ENCODE measurements around the gene ZDHHC1. TPM values are rescaled to one million over a fixed set of nuclear protein-coding genes. Genes with fewer than 3 reads are reported as not detected.
"Not testable (repeated sequence)": the region's sequence is repeated elsewhere in the genome, so short reads cannot be mapped to it uniquely, and the experiment has no call there.

The ZDHHC1 gene
- total RNA-seq, 2 donors from 2014 or later: 20.3 to 69.8 TPM

GRCh38 chr16:67419502-67419901 is 3.2 kb upstream of the ZDHHC1 start:
- no peaks in the 10 kb centered on the region for H3K4me1 ChIP-seq (replicated peaks)
- no peak overlapping the region for H3K27ac ChIP-seq
- H3K4me3 ChIP-seq: no peak overlapping the region
- TF ChIP-seq, protein P1, sequence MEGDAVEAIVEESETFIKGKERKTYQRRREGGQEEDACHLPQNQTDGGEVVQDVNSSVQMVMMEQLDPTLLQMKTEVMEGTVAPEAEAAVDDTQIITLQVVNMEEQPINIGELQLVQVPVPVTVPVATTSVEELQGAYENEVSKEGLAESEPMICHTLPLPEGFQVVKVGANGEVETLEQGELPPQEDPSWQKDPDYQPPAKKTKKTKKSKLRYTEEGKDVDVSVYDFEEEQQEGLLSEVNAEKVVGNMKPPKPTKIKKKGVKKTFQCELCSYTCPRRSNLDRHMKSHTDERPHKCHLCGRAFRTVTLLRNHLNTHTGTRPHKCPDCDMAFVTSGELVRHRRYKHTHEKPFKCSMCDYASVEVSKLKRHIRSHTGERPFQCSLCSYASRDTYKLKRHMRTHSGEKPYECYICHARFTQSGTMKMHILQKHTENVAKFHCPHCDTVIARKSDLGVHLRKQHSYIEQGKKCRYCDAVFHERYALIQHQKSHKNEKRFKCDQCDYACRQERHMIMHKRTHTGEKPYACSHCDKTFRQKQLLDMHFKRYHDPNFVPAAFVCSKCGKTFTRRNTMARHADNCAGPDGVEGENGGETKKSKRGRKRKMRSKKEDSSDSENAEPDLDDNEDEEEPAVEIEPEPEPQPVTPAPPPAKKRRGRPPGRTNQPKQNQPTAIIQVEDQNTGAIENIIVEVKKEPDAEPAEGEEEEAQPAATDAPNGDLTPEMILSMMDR (IDR thresholded peaks at IDR 0.05): no peak
- no peak for TF ChIP-seq POLR2AphosphoS5 (IDR thresholded peaks at IDR 0.05)
- no peak for TF ChIP-seq POLR2A (IDR thresholded peaks at IDR 0.05)
- intact Hi-C loops (cut with DNase I): no loop called here
- no peak for DNase-seq (ENCODE audit: low spot score)
- no peaks in the 10 kb centered on the region for H3K36me3 ChIP-seq
- no peaks in the 10 kb centered on the region for H3K9me3 ChIP-seq
- 95% methylated on average over 3 of the region's 3 CpGs for WGBS
- H3K27me3 ChIP-seq (replicated peaks; ENCODE audit: insufficient read depth): no peaks in the 10 kb centered on the region

DNA sequence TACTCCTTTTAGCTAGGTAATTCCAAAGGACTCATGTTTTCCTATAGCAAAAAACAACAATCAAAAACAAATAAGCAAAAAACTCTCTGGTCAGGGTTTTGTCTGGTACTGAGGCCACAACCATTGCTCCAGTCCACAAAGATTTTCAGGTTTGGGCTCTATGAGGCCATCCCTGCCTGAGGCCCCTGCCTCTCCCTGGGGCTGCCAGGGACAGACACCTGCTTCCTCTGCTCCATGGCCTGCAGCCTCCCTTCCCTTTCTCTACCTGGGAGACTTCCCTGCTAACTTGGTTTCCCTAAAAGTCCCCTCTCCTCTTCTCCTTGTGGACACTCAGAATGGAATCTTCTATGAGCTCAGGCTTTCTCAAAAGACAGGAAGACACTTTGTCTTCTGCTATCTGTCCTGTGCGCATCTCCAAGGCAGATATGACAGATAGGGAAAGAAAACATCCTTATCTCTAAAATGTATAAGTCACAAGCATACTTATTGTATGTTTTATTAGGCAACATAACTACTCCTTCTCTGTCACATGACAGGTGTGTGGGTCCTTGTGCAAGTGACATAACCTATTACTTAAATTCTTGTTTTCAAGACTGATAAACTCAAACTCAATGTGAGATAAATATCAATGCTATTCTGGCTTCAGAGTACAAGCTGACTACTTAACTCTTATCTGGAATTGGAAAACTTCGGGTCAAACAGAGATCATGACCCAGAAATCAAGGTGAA is 1.2 kb upstream of the ZDHHC1 start:
- no peaks in the 10 kb centered on the region for H3K36me3 ChIP-seq
- WGBS: 67% methylated on average over 2 of the region's 2 CpGs

GRCh38 chr16:67415421-67415820 is 856 bp downstream of the ZDHHC1 start:
- H3K4me3 ChIP-seq: peak overlapping the region; percentile 76 to 83
- H3K9me3 ChIP-seq; intact Hi-C loops (cut with DNase I); H3K4me1 ChIP-seq (replicated peaks); H3K36me3 ChIP-seq; DNase-seq (ENCODE audit: low spot score); H3K27me3 ChIP-seq (replicated peaks; ENCODE audit: insufficient read depth): not testable (repeated sequence)
- peak overlapping the region; percentile 94 for H3K27ac ChIP-seq
- 85% methylated on average over 19 of the region's 19 CpGs for WGBS

More for the DNA sequence above, 1.2 kb upstream of the ZDHHC1 start:
- H3K4me3 ChIP-seq: no peak overlapping the region
- DNase-seq (ENCODE audit: low spot score): no peak
- no peak overlapping the region for H3K27ac ChIP-seq
- H3K9me3 ChIP-seq: no peaks in the 10 kb centered on the region
- no peaks in the 10 kb centered on the region for H3K4me1 ChIP-seq (replicated peaks)
- no peaks in the 10 kb centered on the region for H3K27me3 ChIP-seq (replicated peaks; ENCODE audit: insufficient read depth)
- intact Hi-C loops (cut with DNase I): no loop called here
- TF ChIP-seq POLR2AphosphoS5 (IDR thresholded peaks at IDR 0.05): no peak
- TF ChIP-seq POLR2A (IDR thresholded peaks at IDR 0.05): no peak
- TF ChIP-seq, protein P1 (IDR thresholded peaks at IDR 0.05): no peak

DNA sequence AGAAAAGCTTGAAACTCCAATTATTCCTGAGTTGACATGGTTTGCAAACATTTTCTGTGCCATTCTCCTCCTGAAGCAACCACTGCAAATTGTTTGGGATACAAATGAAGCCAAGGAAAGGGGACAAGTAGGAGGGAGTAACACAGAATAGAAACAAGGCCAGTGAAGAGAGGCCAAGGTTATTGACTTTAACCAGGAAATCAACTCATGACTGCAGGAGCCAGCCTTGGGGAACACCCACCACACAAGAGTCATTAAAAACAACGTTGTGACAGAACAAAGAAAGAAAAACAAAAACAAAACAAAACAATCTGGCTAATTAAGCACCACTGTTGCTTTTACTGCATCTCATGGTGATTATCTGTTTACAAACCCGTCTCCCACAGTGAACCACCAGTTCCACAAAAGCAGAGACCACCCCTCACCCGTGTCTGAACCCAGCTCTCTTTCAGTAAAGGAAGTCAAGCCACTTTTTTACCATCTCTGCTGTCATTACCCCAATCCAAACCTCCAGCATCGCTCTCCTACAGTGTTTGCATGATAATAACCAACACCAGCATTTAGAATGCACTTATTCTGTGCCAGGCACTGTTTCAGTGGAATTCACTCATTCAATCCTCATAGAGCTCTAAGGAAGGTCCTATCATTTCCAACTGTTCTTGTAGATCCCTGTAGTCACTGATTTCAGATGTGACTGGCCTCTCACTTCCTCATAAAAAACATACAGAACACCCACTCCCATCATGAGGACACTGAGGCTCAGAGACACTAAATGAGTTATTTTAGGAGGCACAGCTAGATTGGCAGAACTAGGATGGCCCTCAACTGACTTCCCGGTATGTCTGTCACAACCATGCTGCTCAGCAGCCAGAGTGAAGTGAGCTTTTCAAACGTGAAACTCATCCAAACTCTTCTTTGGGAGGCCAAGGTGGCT is 2.0 kb downstream of the ZDHHC1 start:
- Histone ChIP-seq H3K27ac (peak overlapping the region; percentile 8 to 40), H3K27me3 (replicated peaks; ENCODE audit: insufficient read depth) (no peaks in the 10 kb centered on the region), H3K36me3 (no peaks in the 10 kb centered on the region), H3K4me1 (replicated peaks) (no peaks in the 10 kb centered on the region), H3K4me3 (no peak overlapping the region), H3K9me3 (no peaks in the 10 kb centered on the region)
- WGBS: 47% methylated on average over 6 of the region's 6 CpGs
- DNase-seq (ENCODE audit: low spot score): no peak
- peak; percentile 27 for TF ChIP-seq POLR2AphosphoS5 (IDR thresholded peaks at IDR 0.05)
- no peak for TF ChIP-seq POLR2A (IDR thresholded peaks at IDR 0.05)
- TF ChIP-seq, protein P1 (IDR thresholded peaks at IDR 0.05): no peak
- intact Hi-C loops (cut with DNase I): no loop called here

DNA sequence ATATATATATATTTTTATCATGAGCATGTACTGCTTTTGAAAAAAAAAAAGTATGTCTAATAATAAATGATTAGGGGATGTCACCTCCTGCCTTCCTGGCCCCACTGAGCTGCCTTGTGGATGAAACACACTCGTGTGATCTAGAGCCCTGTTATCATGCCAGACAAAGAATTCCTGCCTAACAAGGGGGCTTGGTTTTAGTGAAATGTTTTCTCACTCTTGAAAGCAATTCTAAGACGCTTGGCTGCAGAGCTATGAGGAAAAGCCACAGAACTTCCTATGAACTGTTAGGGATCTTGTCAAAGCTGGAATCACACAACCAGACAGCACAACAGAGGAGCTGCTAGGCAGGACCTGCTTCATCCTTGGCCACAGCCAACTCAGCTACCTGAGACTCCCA is 4.0 kb downstream of the ZDHHC1 start:
- WGBS: 44% methylated on average over 2 of the region's 2 CpGs
- H3K27me3 ChIP-seq (replicated peaks; ENCODE audit: insufficient read depth): no peaks in the 10 kb centered on the region
- no peak overlapping the region for H3K27ac ChIP-seq
- intact Hi-C loops (cut with DNase I): no loop called here
- no peak for DNase-seq (ENCODE audit: low spot score)
- H3K9me3 ChIP-seq: no peaks in the 10 kb centered on the region
- TF ChIP-seq POLR2A (IDR thresholded peaks at IDR 0.05) (no peak), POLR2AphosphoS5 (IDR thresholded peaks at IDR 0.05) (no peak)
- TF ChIP-seq, protein P1 (IDR thresholded peaks at IDR 0.05): no peak
- no peak overlapping the region for H3K4me3 ChIP-seq
- H3K36me3 ChIP-seq: no peaks in the 10 kb centered on the region
- H3K4me1 ChIP-seq (replicated peaks): no peaks in the 10 kb centered on the region

Measured in prostate gland (tissue), 2 donors.